GM23338 (cell line): ENCODE measurements around the gene PPFIA1. TPM values are rescaled to one million over a fixed set of nuclear protein-coding genes. Genes with fewer than 3 reads are reported as not detected.

Experiments
- ATAC-seq: fragments of 200-7000 bp; cut with Tn5 transposase; 3 replicates; pipeline ENCODE4 v1.9.1; 2020
- DNase-seq: peaks from one replicate; pipeline ENCODE4 v3.0.0-alpha.2; 2015; ENCODE audit warnings: low spot score
- H2AFZ ChIP-seq: fragments of 200-600 bp; sonication (generic); 2 replicates; pipeline ENCODE4 v1.8.0; 2016; ENCODE audit warnings: antibody characterized with exemption, mild to moderate bottlenecking, moderate library complexity
- H3F3A ChIP-seq: fragments of 200-600 bp; sonication (generic); replicated peaks from 2 replicates; pipeline ENCODE4 v1.8.0; 2017; ENCODE audit warnings: antibody characterized with exemption, mixed run types, low read depth
- H3K27ac ChIP-seq: fragments of 200-600 bp; sonication (generic); 2 replicates; pipeline ENCODE4 v1.6.1; 2016; ENCODE audit warnings: low read depth
- H3K27me3 ChIP-seq: fragments of 200-600 bp; sonication (generic); 2 replicates; pipeline ENCODE4 v1.8.0; 2016; ENCODE audit warnings: mild to moderate bottlenecking, mixed run types, moderate library complexity; ENCODE audit not compliant: insufficient read depth
- H3K36me3 ChIP-seq: fragments of 200-600 bp; sonication (generic); 2 replicates; pipeline ENCODE4 v1.8.0; 2016; ENCODE audit warnings: mild to moderate bottlenecking; ENCODE audit not compliant: insufficient read depth
- H3K4me1 ChIP-seq: fragments of 200-600 bp; sonication (generic); 2 replicates; pipeline ENCODE4 v1.8.0; 2016; ENCODE audit warnings: mild to moderate bottlenecking, moderate library complexity; ENCODE audit not compliant: insufficient read depth
- H3K4me2 ChIP-seq: fragments of 200-600 bp; sonication (generic); 2 replicates; pipeline ENCODE4 v1.7.1; 2017; ENCODE audit warnings: mixed run types
- H3K4me3 ChIP-seq: fragments of 200-600 bp; sonication (generic); 2 replicates; pipeline ENCODE4 v1.6.1; 2016; ENCODE audit warnings: mixed run types
- H3K79me2 ChIP-seq: fragments of 200-600 bp; sonication (generic); replicated peaks from 2 replicates; pipeline ENCODE4 v1.8.0; 2017; ENCODE audit warnings: mild to moderate bottlenecking; ENCODE audit not compliant: insufficient read depth
- H3K9me2 ChIP-seq: fragments of 200-600 bp; sonication (generic); 2 replicates; pipeline ENCODE4 v1.8.0; 2017; ENCODE audit not compliant: insufficient read depth
- H4K20me1 ChIP-seq: fragments of 200-600 bp; sonication (generic); replicated peaks from 2 replicates; pipeline ENCODE4 v1.8.0; 2017; ENCODE audit warnings: mild to moderate bottlenecking; ENCODE audit not compliant: insufficient read depth
- H3K27ac Mint-ChIP-seq: 2 replicates; pipeline ENCODE4 v1.8.0; 2020; ENCODE audit warnings: inconsistent platforms, mild to moderate bottlenecking, moderate library complexity, mixed read lengths
- H3K27me3 Mint-ChIP-seq: 3 replicates; pipeline ENCODE4 v1.8.0; 2022; ENCODE audit warnings: low read depth, mild to moderate bottlenecking, moderate library complexity, mixed read lengths, inconsistent platforms; ENCODE audit not compliant: insufficient read depth, poor library complexity
- H3K36me3 Mint-ChIP-seq: 3 replicates; pipeline ENCODE4 v1.8.0; 2021; ENCODE audit warnings: low read depth, mild to moderate bottlenecking, inconsistent platforms, moderate library complexity, mixed read lengths
- H3K4me1 Mint-ChIP-seq: 3 replicates; pipeline ENCODE4 v1.8.0; 2020; ENCODE audit warnings: mild to moderate bottlenecking, inconsistent platforms, mixed read lengths
- H3K4me3 Mint-ChIP-seq: 3 replicates; pipeline ENCODE4 v1.8.0; 2021; ENCODE audit warnings: moderate library complexity, mild to moderate bottlenecking, inconsistent platforms, mixed read lengths
- H3K9me3 Mint-ChIP-seq: 3 replicates; pipeline ENCODE4 v1.8.0; 2020; ENCODE audit warnings: moderate library complexity, mild to moderate bottlenecking, inconsistent platforms, mixed read lengths
- CREB1 ChIP-seq: fragments of 250-450 bp; sonication (Bioruptor Pico); IDR thresholded peaks from 2 replicates; pipeline ENCODE4 v1.5.0; 2020; ENCODE audit warnings: low read depth, mild to moderate bottlenecking, moderate library complexity
- EZH2 ChIP-seq: fragments of 200-600 bp; sonication (generic); IDR thresholded peaks from one replicate; pipeline ENCODE4 v1.8.0; 2017; ENCODE audit warnings: antibody characterized with exemption, mild to moderate bottlenecking, low read depth; ENCODE audit not compliant: unreplicated experiment
- EZH2phosphoT487 ChIP-seq: fragments of 200-600 bp; sonication (generic); IDR thresholded peaks from one replicate; pipeline ENCODE4 v1.8.1; 2018; ENCODE audit warnings: antibody characterized with exemption; ENCODE audit not compliant: unreplicated experiment
- JUNB ChIP-seq: IDR thresholded peaks from one replicate; pipeline ENCODE4 v1.6.1; 2016; ENCODE audit warnings: antibody characterized with exemption; ENCODE audit not compliant: unreplicated experiment
- NANOG ChIP-seq: IDR thresholded peaks from 2 replicates; pipeline ENCODE4 v1.6.1; 2016; ENCODE audit warnings: antibody characterized with exemption, borderline replicate concordance
- POLR2AphosphoS5 ChIP-seq: IDR thresholded peaks from 2 replicates; pipeline ENCODE4 v1.6.1; 2016; ENCODE audit warnings: antibody characterized with exemption, low read depth
- STAT1 ChIP-seq: IDR thresholded peaks from one replicate; pipeline ENCODE4 v1.6.1; 2016; ENCODE audit warnings: antibody characterized with exemption; ENCODE audit not compliant: unreplicated experiment
- ZNF331 ChIP-seq: fragments of 250-450 bp; sonication (Bioruptor Pico); IDR thresholded peaks from 2 replicates; pipeline ENCODE4 v1.5.0; 2020; ENCODE audit warnings: low read depth, mild to moderate bottlenecking, moderate library complexity
- long read RNA-seq: library from polyadenylated mRNA; unstranded; transcript quantifications from one replicate; pipeline ENCODE4 v2.0.0, GENCODE V29; 2020; ENCODE audit not compliant: unreplicated experiment
- polyA plus RNA-seq: library from polyadenylated mRNA; unstranded; fragments of >200 nt; fragmentation: Nextera tagmentation; extraction: Ambion mirVana; gene quantifications from 2 replicates; pipeline ENCODE4 v1.2.1, GENCODE V29; 2016
- total RNA-seq: library from RNA; depleted of rRNA; stranded (reverse); fragments of >200 nt; shearing (Covaris generic); gene quantifications from 2 replicates; pipeline ENCODE4 v1.2.3, GENCODE V29; 2014; rRNA removed
- TF ChIP-seq, protein P1 (sequence below), 2 experiments: fragments of 200-600 bp in 1 of 2; sonication (generic) in 1 of 2; conservative IDR thresholded peaks; 2 replicates each; pipeline versions ENCODE4 v1.5.1 to v1.6.1; 2016 to 2017; ENCODE audit warnings: antibody characterized with exemption in 2 of 2, low read depth in 2 of 2, mild to moderate bottlenecking in 2 of 2, moderate library complexity in 1 of 2
- TF ChIP-seq, protein P2 (sequence below): fragments of 250-450 bp; sonication (Bioruptor Pico); IDR thresholded peaks from 2 replicates; pipeline ENCODE4 v1.5.0; 2020; ENCODE audit warnings: mild to moderate bottlenecking, moderate library complexity
- TF ChIP-seq, protein P3 (sequence below): IDR thresholded peaks from 2 replicates; pipeline ENCODE4 v1.6.1; 2016; ENCODE audit warnings: antibody characterized with exemption

The PPFIA1 gene
- 62.0 and 66.6 TPM in 2 replicates for total RNA-seq
- 41.7 and 47.0 TPM in 2 replicates for polyA plus RNA-seq
- long read RNA-seq, partial matches to known transcripts: 19 of 23 reads
- long read RNA-seq, other reads (novel, unspliced or antisense): 4 of 23 reads

- Histone ChIP-seq H3K4me2 (peak within 1 kb of the TSS; percentile 94), H2AFZ (peak within 1 kb of the TSS; percentile 88), H3K79me2 (peaks cover 43% of the 10 kb centered on the region), H3K27ac (peak within 1 kb of the TSS; percentile 88; the same call in 1 of the 2 replicates), H3F3A (peaks cover 8% of the 10 kb centered on the region; the same call in 1 of the 2 replicates), H3K36me3 (peaks cover 25% of the 10 kb centered on the region), H3K4me1 (peaks cover 4% of the 10 kb centered on the region; the same call in 1 of the 2 replicates), H3K4me3 (peak within 1 kb of the TSS; percentile 95), H3K27me3 (no peaks in the 10 kb centered on the region), H4K20me1 (peaks cover 31% of the 10 kb centered on the region), H3K9me2 (no peaks in the 10 kb centered on the region)
- H3K4me3 Mint-ChIP-seq: peak within 1 kb of the TSS; percentile 93
- TF ChIP-seq EZH2: no peak
- TF ChIP-seq, protein P1, sequence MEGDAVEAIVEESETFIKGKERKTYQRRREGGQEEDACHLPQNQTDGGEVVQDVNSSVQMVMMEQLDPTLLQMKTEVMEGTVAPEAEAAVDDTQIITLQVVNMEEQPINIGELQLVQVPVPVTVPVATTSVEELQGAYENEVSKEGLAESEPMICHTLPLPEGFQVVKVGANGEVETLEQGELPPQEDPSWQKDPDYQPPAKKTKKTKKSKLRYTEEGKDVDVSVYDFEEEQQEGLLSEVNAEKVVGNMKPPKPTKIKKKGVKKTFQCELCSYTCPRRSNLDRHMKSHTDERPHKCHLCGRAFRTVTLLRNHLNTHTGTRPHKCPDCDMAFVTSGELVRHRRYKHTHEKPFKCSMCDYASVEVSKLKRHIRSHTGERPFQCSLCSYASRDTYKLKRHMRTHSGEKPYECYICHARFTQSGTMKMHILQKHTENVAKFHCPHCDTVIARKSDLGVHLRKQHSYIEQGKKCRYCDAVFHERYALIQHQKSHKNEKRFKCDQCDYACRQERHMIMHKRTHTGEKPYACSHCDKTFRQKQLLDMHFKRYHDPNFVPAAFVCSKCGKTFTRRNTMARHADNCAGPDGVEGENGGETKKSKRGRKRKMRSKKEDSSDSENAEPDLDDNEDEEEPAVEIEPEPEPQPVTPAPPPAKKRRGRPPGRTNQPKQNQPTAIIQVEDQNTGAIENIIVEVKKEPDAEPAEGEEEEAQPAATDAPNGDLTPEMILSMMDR (conservative IDR thresholded peaks at IDR 0.05; ENCODE audit: low read depth in 2 of 2): 0 out of 4 replicates have a peak, but pooled peaks of 1 of the 2 experiments have one; percentile 12
- TF ChIP-seq STAT1: no peak
- TF ChIP-seq, protein P2, sequence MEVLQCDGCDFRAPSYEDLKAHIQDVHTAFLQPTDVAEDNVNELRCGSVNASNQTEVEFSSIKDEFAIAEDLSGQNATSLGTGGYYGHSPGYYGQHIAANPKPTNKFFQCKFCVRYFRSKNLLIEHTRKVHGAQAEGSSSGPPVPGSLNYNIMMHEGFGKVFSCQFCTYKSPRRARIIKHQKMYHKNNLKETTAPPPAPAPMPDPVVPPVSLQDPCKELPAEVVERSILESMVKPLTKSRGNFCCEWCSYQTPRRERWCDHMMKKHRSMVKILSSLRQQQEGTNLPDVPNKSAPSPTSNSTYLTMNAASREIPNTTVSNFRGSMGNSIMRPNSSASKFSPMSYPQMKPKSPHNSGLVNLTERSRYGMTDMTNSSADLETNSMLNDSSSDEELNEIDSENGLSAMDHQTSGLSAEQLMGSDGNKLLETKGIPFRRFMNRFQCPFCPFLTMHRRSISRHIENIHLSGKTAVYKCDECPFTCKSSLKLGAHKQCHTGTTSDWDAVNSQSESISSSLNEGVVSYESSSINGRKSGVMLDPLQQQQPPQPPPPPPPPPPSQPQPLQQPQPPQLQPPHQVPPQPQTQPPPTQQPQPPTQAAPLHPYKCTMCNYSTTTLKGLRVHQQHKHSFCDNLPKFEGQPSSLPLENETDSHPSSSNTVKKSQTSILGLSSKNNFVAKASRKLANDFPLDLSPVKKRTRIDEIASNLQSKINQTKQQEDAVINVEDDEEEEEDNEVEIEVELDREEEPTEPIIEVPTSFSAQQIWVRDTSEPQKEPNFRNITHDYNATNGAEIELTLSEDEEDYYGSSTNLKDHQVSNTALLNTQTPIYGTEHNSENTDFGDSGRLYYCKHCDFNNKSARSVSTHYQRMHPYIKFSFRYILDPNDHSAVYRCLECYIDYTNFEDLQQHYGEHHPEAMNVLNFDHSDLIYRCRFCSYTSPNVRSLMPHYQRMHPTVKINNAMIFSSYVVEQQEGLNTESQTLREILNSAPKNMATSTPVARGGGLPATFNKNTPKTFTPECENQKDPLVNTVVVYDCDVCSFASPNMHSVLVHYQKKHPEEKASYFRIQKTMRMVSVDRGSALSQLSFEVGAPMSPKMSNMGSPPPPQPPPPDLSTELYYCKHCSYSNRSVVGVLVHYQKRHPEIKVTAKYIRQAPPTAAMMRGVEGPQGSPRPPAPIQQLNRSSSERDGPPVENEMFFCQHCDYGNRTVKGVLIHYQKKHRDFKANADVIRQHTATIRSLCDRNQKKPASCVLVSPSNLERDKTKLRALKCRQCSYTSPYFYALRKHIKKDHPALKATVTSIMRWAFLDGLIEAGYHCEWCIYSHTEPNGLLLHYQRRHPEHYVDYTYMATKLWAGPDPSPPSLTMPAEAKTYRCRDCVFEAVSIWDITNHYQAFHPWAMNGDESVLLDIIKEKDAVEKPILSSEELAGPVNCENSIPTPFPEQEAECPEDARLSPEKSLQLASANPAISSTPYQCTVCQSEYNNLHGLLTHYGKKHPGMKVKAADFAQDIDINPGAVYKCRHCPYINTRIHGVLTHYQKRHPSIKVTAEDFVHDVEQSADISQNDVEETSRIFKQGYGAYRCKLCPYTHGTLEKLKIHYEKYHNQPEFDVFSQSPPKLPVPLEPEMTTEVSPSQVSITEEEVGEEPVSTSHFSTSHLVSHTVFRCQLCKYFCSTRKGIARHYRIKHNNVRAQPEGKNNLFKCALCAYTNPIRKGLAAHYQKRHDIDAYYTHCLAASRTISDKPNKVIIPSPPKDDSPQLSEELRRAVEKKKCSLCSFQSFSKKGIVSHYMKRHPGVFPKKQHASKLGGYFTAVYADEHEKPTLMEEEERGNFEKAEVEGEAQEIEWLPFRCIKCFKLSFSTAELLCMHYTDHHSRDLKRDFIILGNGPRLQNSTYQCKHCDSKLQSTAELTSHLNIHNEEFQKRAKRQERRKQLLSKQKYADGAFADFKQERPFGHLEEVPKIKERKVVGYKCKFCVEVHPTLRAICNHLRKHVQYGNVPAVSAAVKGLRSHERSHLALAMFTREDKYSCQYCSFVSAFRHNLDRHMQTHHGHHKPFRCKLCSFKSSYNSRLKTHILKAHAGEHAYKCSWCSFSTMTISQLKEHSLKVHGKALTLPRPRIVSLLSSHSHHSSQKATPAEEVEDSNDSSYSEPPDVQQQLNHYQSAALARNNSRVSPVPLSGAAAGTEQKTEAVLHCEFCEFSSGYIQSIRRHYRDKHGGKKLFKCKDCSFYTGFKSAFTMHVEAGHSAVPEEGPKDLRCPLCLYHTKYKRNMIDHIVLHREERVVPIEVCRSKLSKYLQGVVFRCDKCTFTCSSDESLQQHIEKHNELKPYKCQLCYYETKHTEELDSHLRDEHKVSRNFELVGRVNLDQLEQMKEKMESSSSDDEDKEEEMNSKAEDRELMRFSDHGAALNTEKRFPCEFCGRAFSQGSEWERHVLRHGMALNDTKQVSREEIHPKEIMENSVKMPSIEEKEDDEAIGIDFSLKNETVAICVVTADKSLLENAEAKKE: no peak
- peak; percentile 81 for TF ChIP-seq CREB1 (CRISPR knock-in tag)
- TF ChIP-seq NANOG: no peak
- TF ChIP-seq EZH2phosphoT487: no peak
- no peak for TF ChIP-seq JUNB
- TF ChIP-seq POLR2AphosphoS5: peak; percentile 85
- TF ChIP-seq, protein P3, sequence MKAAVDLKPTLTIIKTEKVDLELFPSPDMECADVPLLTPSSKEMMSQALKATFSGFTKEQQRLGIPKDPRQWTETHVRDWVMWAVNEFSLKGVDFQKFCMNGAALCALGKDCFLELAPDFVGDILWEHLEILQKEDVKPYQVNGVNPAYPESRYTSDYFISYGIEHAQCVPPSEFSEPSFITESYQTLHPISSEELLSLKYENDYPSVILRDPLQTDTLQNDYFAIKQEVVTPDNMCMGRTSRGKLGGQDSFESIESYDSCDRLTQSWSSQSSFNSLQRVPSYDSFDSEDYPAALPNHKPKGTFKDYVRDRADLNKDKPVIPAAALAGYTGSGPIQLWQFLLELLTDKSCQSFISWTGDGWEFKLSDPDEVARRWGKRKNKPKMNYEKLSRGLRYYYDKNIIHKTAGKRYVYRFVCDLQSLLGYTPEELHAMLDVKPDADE: no peak
- no peak for TF ChIP-seq ZNF331 (CRISPR knock-in tag)
- H3K4me1 Mint-ChIP-seq: peaks cover 22% of the 10 kb centered on the region; the same call in 2 of the 3 replicates
- peak within 1 kb of the TSS; percentile 92; the same call in 1 of the 2 replicates for H3K27ac Mint-ChIP-seq
- H3K36me3 Mint-ChIP-seq: peaks cover 34% of the 10 kb centered on the region
- peak; percentile 84 for ATAC-seq
- DNase-seq: peak; percentile 97
- H3K27me3 Mint-ChIP-seq: peaks cover 6% of the 10 kb centered on the region
- H3K9me3 Mint-ChIP-seq: no peaks in the 10 kb centered on the region
These were observed at the start of gene PPFIA1 for GRCh38 chr11:70270104-70270876. PPFIA1 (plus strand) TSS chr11:70270690; CDS start chr11:70272173, 1,483 bp downstream.
